GM21723 (cell line): ENCODE results near the gene AMZ1.
"Not testable (repeated sequence)": the region's sequence is repeated elsewhere in the genome, so short reads cannot be mapped to it uniquely, and the experiment has no call there.

ENCODE experiments used
- ATAC-seq: cut with Tn5 transposase; IDR thresholded peaks from one replicate; pipeline ENCODE4 v1.9.1; 2021; ENCODE audit warnings: mild to moderate bottlenecking, moderate library complexity; ENCODE audit not compliant: unreplicated experiment

The AMZ1 gene

GRCh38 chr7:2666588-2667250 is 21.3 kb upstream of the AMZ1 start:
- no peak for ATAC-seq

- ATAC-seq = no peak
Observed at GRCh38 chr7:2667843-2668242, 20.2 kb upstream of the AMZ1 start.

- ATAC-seq = no peak
Observed at GRCh38 chr7:2668401-2668800, 19.6 kb upstream of the AMZ1 start.

- no peak for ATAC-seq
Observed at GRCh38 chr7:2670171-2670570, 17.8 kb upstream of the AMZ1 start.

GRCh38 chr7:2670720-2671391 is 17.1 kb upstream of the AMZ1 start:
- ATAC-seq = peak; percentile 78

- ATAC-seq = not testable (repeated sequence)
Observed at GRCh38 chr7:2673214-2673613, 14.8 kb upstream of the AMZ1 start.

GRCh38 chr7:2673934-2674333 is 14.1 kb upstream of the AMZ1 start:
- no peak for ATAC-seq

GRCh38 chr7:2675256-2675764 is 12.7 kb upstream of the AMZ1 start:
- no peak for ATAC-seq

- ATAC-seq = not testable (repeated sequence)
Observed at GRCh38 chr7:2676576-2676975, 11.4 kb upstream of the AMZ1 start.

GRCh38 chr7:2678454-2678853 is 9.5 kb upstream of the AMZ1 start:
- not testable (repeated sequence) for ATAC-seq

GRCh38 chr7:2679135-2680127 is 8.6 kb upstream of the AMZ1 start:
- not testable (repeated sequence) for ATAC-seq

GRCh38 chr7:2680256-2680655 is 7.7 kb upstream of the AMZ1 start:
- no peak for ATAC-seq

GRCh38 chr7:2680792-2681490 is 7.1 kb upstream of the AMZ1 start:
- no peak for ATAC-seq

GRCh38 chr7:2681929-2682799 is 5.8 kb upstream of the AMZ1 start:
- ATAC-seq = no peak

GRCh38 chr7:2684501-2684900 is 3.5 kb upstream of the AMZ1 start:
- no peak for ATAC-seq

GRCh38 chr7:2686101-2686500 is 1.9 kb upstream of the AMZ1 start:
- no peak for ATAC-seq

GRCh38 chr7:2687338-2687869 is 598 bp upstream of the AMZ1 start:
- ATAC-seq = no peak

- ATAC-seq = peak; percentile 87
Observed at GRCh38 chr7:2688409-2689342, 674 bp downstream of the AMZ1 start.
